ENCODE results near the gene PPM1A. TPM values are rescaled to one million over a fixed set of nuclear protein-coding genes. Genes with fewer than 3 reads are reported as not detected.

PPM1A gene
- total and polyA plus RNA-seq, 2 of the 8 experiments (the other 6 are each of a cell fraction or from before 2014, with no cell fraction given) = 14.0 to 51.2 TPM

- TF ChIP-seq, protein P1, sequence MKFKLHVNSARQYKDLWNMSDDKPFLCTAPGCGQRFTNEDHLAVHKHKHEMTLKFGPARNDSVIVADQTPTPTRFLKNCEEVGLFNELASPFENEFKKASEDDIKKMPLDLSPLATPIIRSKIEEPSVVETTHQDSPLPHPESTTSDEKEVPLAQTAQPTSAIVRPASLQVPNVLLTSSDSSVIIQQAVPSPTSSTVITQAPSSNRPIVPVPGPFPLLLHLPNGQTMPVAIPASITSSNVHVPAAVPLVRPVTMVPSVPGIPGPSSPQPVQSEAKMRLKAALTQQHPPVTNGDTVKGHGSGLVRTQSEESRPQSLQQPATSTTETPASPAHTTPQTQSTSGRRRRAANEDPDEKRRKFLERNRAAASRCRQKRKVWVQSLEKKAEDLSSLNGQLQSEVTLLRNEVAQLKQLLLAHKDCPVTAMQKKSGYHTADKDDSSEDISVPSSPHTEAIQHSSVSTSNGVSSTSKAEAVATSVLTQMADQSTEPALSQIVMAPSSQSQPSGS (IDR thresholded peaks at IDR 0.05; ENCODE audit: low read length) = no peak
- TF ChIP-seq RFX5 (IDR thresholded peaks at IDR 0.05; ENCODE audit: borderline replicate concordance, low read depth, low read length) = no peak
- TF ChIP-seq SP4 (IDR thresholded peaks at IDR 0.05; ENCODE audit: low read length) = peak; percentile 15; the same call in 1 of the 2 replicates
- TF ChIP-seq POLR2AphosphoS5 (IDR thresholded peaks at IDR 0.05; ENCODE audit: low read depth, low read length) = no peak; the same call in 1 of the 2 replicates
- TF ChIP-seq EP300 (IDR thresholded peaks at IDR 0.05; ENCODE audit: borderline replicate concordance in 1 of 2, low read depth in 2 of 2, low read length in 2 of 2) = no peak
- peak; percentile 22 for TF ChIP-seq TAF7 (optimal IDR thresholded peaks at IDR 0.05; ENCODE audit: borderline replicate concordance, low read depth, low read length)
- TF ChIP-seq RXRA (IDR thresholded peaks at IDR 0.05; ENCODE audit: insufficient read depth, low read depth, low read length) = no peak
- no peak for TF ChIP-seq NANOG (IDR thresholded peaks at IDR 0.05; ENCODE audit: insufficient read depth, low read depth, low read length, poor library complexity, severe bottlenecking)
- TF ChIP-seq POLR2A (IDR thresholded peaks at IDR 0.05; ENCODE audit: control extremely low read depth in 1 of 2, low read depth in 2 of 2, low read length in 2 of 2) = peak in 1 of 2 experiments; percentile 5; a peak in 1 of 3 replicates
- no peak for TF ChIP-seq SAP30 (IDR thresholded peaks at IDR 0.05; ENCODE audit: insufficient read depth, insufficient replicate concordance, low read length)
Observed at GRCh38 chr14:60249321-60250256, 568 bp downstream of the PPM1A start (continued).

Measured in H1 (cell line).